Measurements from ENCODE around the gene EXOC4. TPM values are rescaled to one million over a fixed set of nuclear protein-coding genes. Genes with fewer than 3 reads are reported as not detected.

Gene EXOC4
- total and polyA plus RNA-seq, 2 donors (not counting 3 experiments of a cell fraction or from before 2014, with no cell fraction given), result 20.3 to 73.1 TPM

DNA sequence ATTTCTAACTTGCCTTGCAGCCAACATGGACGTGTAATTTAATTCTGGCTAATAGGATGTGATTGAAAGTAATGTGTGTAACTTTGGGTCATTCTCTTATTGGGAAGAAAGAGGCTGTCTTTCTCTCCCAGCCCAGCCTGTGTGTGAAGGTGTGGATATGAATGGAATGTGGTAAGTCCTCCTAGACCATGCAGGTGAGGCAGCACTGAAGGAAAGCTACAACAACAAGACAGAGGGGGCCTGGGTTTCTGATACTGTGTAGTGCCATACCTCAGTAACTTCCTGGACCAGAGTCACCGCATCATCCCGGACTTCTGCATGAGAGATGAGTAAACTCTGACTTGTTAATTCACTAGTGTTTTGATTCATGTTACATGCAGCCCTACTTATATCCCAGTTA is 237.0 kb downstream of the EXOC4 start:
- Histone ChIP-seq H3K36me3 (ENCODE audit: control insufficient read depth in 2 of 2, extremely low read depth in 1 of 2, insufficient read depth in 2 of 2, low read length in 2 of 2) (no peaks in the 10 kb centered on the region), H3K9me1 (replicated peaks; ENCODE audit: control insufficient read depth, extremely low read depth, insufficient read depth, low read length) (no peaks in the 10 kb centered on the region), H3K4me1 (ENCODE audit: control insufficient read depth, extremely low read depth, insufficient read depth, low read length) (no peaks in the 10 kb centered on the region), H3K79me2 (ENCODE audit: control insufficient read depth, insufficient read depth, low read length) (no peaks in the 10 kb centered on the region), H3K9ac (replicated peaks; ENCODE audit: extremely low read depth, insufficient read depth, low read length) (no peak overlapping the region), H3K4me3 (replicated peaks in 1 of 3; ENCODE audit: insufficient read depth in 1 of 3, low read depth in 1 of 3, low read length in 3 of 3) (no peak overlapping the region), H3K27ac (ENCODE audit: insufficient read depth, low read depth, low read length) (no peak overlapping the region), H3K9me3 (replicated peaks; ENCODE audit: control insufficient read depth, insufficient read depth, low read length) (no peaks in the 10 kb centered on the region), H4K20me1 (replicated peaks; ENCODE audit: control insufficient read depth, extremely low read depth, insufficient read depth, low read length) (no peaks in the 10 kb centered on the region), H2AFZ (ENCODE audit: low read depth, low read length) (no peak overlapping the region), H3K4me2 (ENCODE audit: insufficient read depth, low read length) (no peak overlapping the region), H3K27me3 (ENCODE audit: control insufficient read depth in 2 of 2, insufficient read depth in 2 of 2, low read length in 2 of 2) (no peaks in the 10 kb centered on the region)
- no TSS peak for BruUV-seq (replicated peaks)
- DNase-seq (ENCODE audit: low read depth, low spot score), result no peak
- TF ChIP-seq POLR2A (IDR thresholded peaks at IDR 0.05; ENCODE audit: low read depth, low read length) (no peak), CTCF (IDR thresholded peaks at IDR 0.05; ENCODE audit: extremely low read depth in 1 of 2, insufficient read depth in 1 of 2, low read depth in 1 of 2, low read length in 2 of 2) (no peak), GATA2 (IDR thresholded peaks at IDR 0.05; ENCODE audit: insufficient read depth, insufficient read length, low read depth, low read length) (no peak), EZH2 (IDR thresholded peaks at IDR 0.05; ENCODE audit: borderline replicate concordance, low read depth, low read length, severe bottlenecking) (no peak), JUN (IDR thresholded peaks at IDR 0.05; ENCODE audit: borderline replicate concordance, insufficient read depth, insufficient read length, low read depth) (no peak)
- CTCF ChIA-PET, result no interaction called here
- intact Hi-C loops (cut with micrococcal nuclease) (no loop called here), dilution Hi-C loops (cut with MboI; ENCODE audit: extremely low pct_ligation_motif_present, low sequenced_read_pairs) (no loop called here)
- POLR2A ChIA-PET, result no interaction called here
- no peak for FAIRE-seq

GRCh38 chr7:133491201-133491691 is 238.4 kb downstream of the EXOC4 start:
- no peak overlapping the region for H2AFZ ChIP-seq (ENCODE audit: low read depth, low read length)
- no peaks in the 10 kb centered on the region for H3K27me3 ChIP-seq (ENCODE audit: control insufficient read depth in 2 of 2, insufficient read depth in 2 of 2, low read length in 2 of 2)
- BruUV-seq (replicated peaks), result no TSS peak
- no peaks in the 10 kb centered on the region for H3K9me3 ChIP-seq (replicated peaks; ENCODE audit: control insufficient read depth, insufficient read depth, low read length)
- TF ChIP-seq POLR2A (IDR thresholded peaks at IDR 0.05; ENCODE audit: low read depth, low read length), result no peak
- no peak for TF ChIP-seq MAX (IDR thresholded peaks at IDR 0.05; ENCODE audit: insufficient read depth, insufficient read length)
- TF ChIP-seq GATA2 (IDR thresholded peaks at IDR 0.05; ENCODE audit: insufficient read depth, insufficient read length, low read depth, low read length), result no peak
- no peak for TF ChIP-seq CTCF (IDR thresholded peaks at IDR 0.05; ENCODE audit: extremely low read depth in 1 of 2, insufficient read depth in 1 of 2, low read depth in 1 of 2, low read length in 2 of 2)
- no peak for TF ChIP-seq FOS (IDR thresholded peaks at IDR 0.05; ENCODE audit: borderline replicate concordance, insufficient read depth, low read length)
- TF ChIP-seq EZH2 (IDR thresholded peaks at IDR 0.05; ENCODE audit: borderline replicate concordance, low read depth, low read length, severe bottlenecking), result no peak
- no peak for TF ChIP-seq POLR2AphosphoS5 (IDR thresholded peaks at IDR 0.05; ENCODE audit: insufficient read depth, low read depth, low read length)
- TF ChIP-seq JUN (IDR thresholded peaks at IDR 0.05; ENCODE audit: borderline replicate concordance, insufficient read depth, insufficient read length, low read depth), result no peak
- H3K79me2 ChIP-seq (ENCODE audit: control insufficient read depth, insufficient read depth, low read length), result no peaks in the 10 kb centered on the region
- CTCF ChIA-PET, result interaction anchor here (0.7 to 0.9 kb wide), 2 partner anchors 29 kb away, joined by 3 to 4 read pairs; no protein-coding TSS in a partner anchor
- H3K9me1 ChIP-seq (replicated peaks; ENCODE audit: control insufficient read depth, extremely low read depth, insufficient read depth, low read length), result no peaks in the 10 kb centered on the region
- dilution Hi-C loops (cut with MboI; ENCODE audit: extremely low pct_ligation_motif_present, low sequenced_read_pairs), result no loop called here
- POLR2A ChIA-PET, result no interaction called here
- no peaks in the 10 kb centered on the region for H3K4me1 ChIP-seq (ENCODE audit: control insufficient read depth, extremely low read depth, insufficient read depth, low read length)
- intact Hi-C loops (cut with micrococcal nuclease), result no loop called here
- no peak overlapping the region for H3K27ac ChIP-seq (ENCODE audit: insufficient read depth, low read depth, low read length)
- no peaks in the 10 kb centered on the region for H4K20me1 ChIP-seq (replicated peaks; ENCODE audit: control insufficient read depth, extremely low read depth, insufficient read depth, low read length)
- DNase-seq (ENCODE audit: low read depth, low spot score), result no peak
- H3K4me2 ChIP-seq (ENCODE audit: insufficient read depth, low read length), result no peak overlapping the region
- no peaks in the 10 kb centered on the region for H3K36me3 ChIP-seq (ENCODE audit: control insufficient read depth in 2 of 2, extremely low read depth in 1 of 2, insufficient read depth in 2 of 2, low read length in 2 of 2)
- no peak for FAIRE-seq
- no peak overlapping the region for H3K9ac ChIP-seq (replicated peaks; ENCODE audit: extremely low read depth, insufficient read depth, low read length)
- no peak overlapping the region for H3K4me3 ChIP-seq (replicated peaks in 1 of 3; ENCODE audit: insufficient read depth in 1 of 3, low read depth in 1 of 3, low read length in 3 of 3)
